Endothelial cell of umbilical vein (primary cell): Measurements from ENCODE around the gene PIK3CB.
"Not testable (repeated sequence)": the region's sequence is repeated elsewhere in the genome, so short reads cannot be mapped to it uniquely, and the experiment has no call there.

Experiments used
- CTCF ChIP-seq, 2 donors: IDR thresholded peaks; 1 replicate in 1 of 2; 2 replicates in 1 of 2; pipeline ENCODE4 v1.5.1; 2011; ENCODE audit warnings: low read length in 2 of 2, mild to moderate bottlenecking in 2 of 2, moderate library complexity in 2 of 2, control low read depth in 1 of 2, inconsistent platforms in 1 of 2, low read depth in 1 of 2; ENCODE audit not compliant: insufficient read depth in 1 of 2; ENCODE audit errors: extremely low read depth in 1 of 2
- EZH2 ChIP-seq: IDR thresholded peaks from 2 replicates; pipeline ENCODE4 v1.6.1; 2012; ENCODE audit warnings: borderline replicate concordance, low read depth, mild to moderate bottlenecking, moderate library complexity, low read length, inconsistent platforms; ENCODE audit not compliant: severe bottlenecking
- GATA2 ChIP-seq: IDR thresholded peaks from 2 replicates; pipeline ENCODE4 v1.7.0; 2011; ENCODE audit warnings: low read depth, mild to moderate bottlenecking, moderate library complexity, mixed read lengths, low read length; ENCODE audit not compliant: insufficient read length, insufficient read depth
- MAX ChIP-seq: IDR thresholded peaks from 2 replicates; pipeline ENCODE4 v1.6.1; 2011; ENCODE audit not compliant: insufficient read depth, insufficient read length
- POLR2AphosphoS5 ChIP-seq: IDR thresholded peaks from 2 replicates; pipeline ENCODE4 v1.6.1; 2012; ENCODE audit warnings: low read depth, mild to moderate bottlenecking, control low read depth, low read length, moderate library complexity; ENCODE audit not compliant: insufficient read depth

GRCh38 chr3:138680974-138681373, 153.8 kb downstream of the PIK3CB start:
- TF ChIP-seq MAX; CTCF (IDR thresholded peaks at IDR 0.05; ENCODE audit: extremely low read depth in 1 of 2, insufficient read depth in 1 of 2, low read depth in 1 of 2, low read length in 2 of 2); POLR2AphosphoS5; EZH2; GATA2: not testable (repeated sequence)
